H1 (cell line): ENCODE results near the gene ZNF516.

Experiments
- ATF2 ChIP-seq: IDR thresholded peaks from 2 replicates; pipeline ENCODE4 v1.6.1; 2012; ENCODE audit warnings: low read length, inconsistent platforms
- CHD2 ChIP-seq: IDR thresholded peaks from 2 replicates; pipeline ENCODE4 v1.6.1; 2012; ENCODE audit warnings: low read length, improper control_type of control experiment
- CTCF ChIP-seq, 3 experiments: IDR thresholded peaks; 1 replicate in 2 of 3; 2 replicates in 1 of 3; pipeline versions ENCODE4 v1.5.1 to v1.6.1; 2011; ENCODE audit warnings: low read length in 3 of 3, mild to moderate bottlenecking in 3 of 3, inconsistent platforms in 2 of 3, low read depth in 1 of 3, moderate library complexity in 1 of 3; ENCODE audit not compliant: insufficient read depth in 1 of 3; ENCODE audit errors: control extremely low read depth in 1 of 3
- EGR1 ChIP-seq: IDR thresholded peaks from 2 replicates; pipeline ENCODE4 v1.6.1; 2011; ENCODE audit warnings: low read depth, low read length, borderline replicate concordance
- EP300 ChIP-seq, 2 experiments: IDR thresholded peaks; 1 replicate in 1 of 2; 2 replicates in 1 of 2; pipeline ENCODE4 v1.6.1; 2011 to 2012; ENCODE audit warnings: low read depth in 2 of 2, low read length in 2 of 2, mild to moderate bottlenecking in 2 of 2, borderline replicate concordance in 1 of 2, inconsistent platforms in 1 of 2, moderate library complexity in 1 of 2
- EZH2 ChIP-seq: fragments of 200-600 bp; sonication (generic); IDR thresholded peaks from 2 replicates; pipeline ENCODE4 v1.7.1; 2012; ENCODE audit warnings: low read depth, mild to moderate bottlenecking, moderate library complexity, low read length, inconsistent platforms; ENCODE audit not compliant: severe bottlenecking
- JUND ChIP-seq: IDR thresholded peaks from 2 replicates; pipeline ENCODE4 v1.6.1; 2011; ENCODE audit warnings: mild to moderate bottlenecking, improper control_type of control experiment, low read length
- KDM1A ChIP-seq: fragments of 200-600, 300-600 bp; sonication (generic); IDR thresholded peaks from 2 replicates; pipeline ENCODE4 v1.7.1; 2016; ENCODE audit warnings: mild to moderate bottlenecking, low read length, borderline replicate concordance
- POLR2AphosphoS5 ChIP-seq: IDR thresholded peaks from 2 replicates; pipeline ENCODE4 v1.6.1; 2011; ENCODE audit warnings: low read depth, low read length
- RAD21 ChIP-seq, 2 experiments: IDR thresholded peaks in 1 of 2; conservative IDR thresholded peaks in 1 of 2; 2 replicates each; pipeline ENCODE4 v1.6.1; 2011; ENCODE audit warnings: low read depth in 2 of 2, low read length in 2 of 2, improper control_type of control experiment in 1 of 2, inconsistent platforms in 1 of 2, mild to moderate bottlenecking in 1 of 2, moderate library complexity in 1 of 2
- RNF2 ChIP-seq: fragments of 200-900, 300-1000 bp; sonication (generic); IDR thresholded peaks from 2 replicates; pipeline ENCODE4 v1.7.1; 2016; ENCODE audit warnings: borderline replicate concordance, low read depth, mild to moderate bottlenecking, antibody characterized with exemption, low read length; ENCODE audit not compliant: poor library complexity, severe bottlenecking; ENCODE audit errors: missing control alignments
- RXRA ChIP-seq: IDR thresholded peaks from 2 replicates; pipeline ENCODE4 v1.6.1; 2011; ENCODE audit warnings: low read depth, mild to moderate bottlenecking, low read length, moderate library complexity; ENCODE audit not compliant: insufficient read depth
- YY1 ChIP-seq: IDR thresholded peaks from 2 replicates; pipeline ENCODE4 v1.6.1; 2011; ENCODE audit warnings: low read depth, mild to moderate bottlenecking, low read length

- TF ChIP-seq RNF2 (no peak), POLR2AphosphoS5 (no peak), KDM1A (no peak), RAD21 (IDR thresholded peaks at IDR 0.05 in 1 of 2, conservative IDR thresholded peaks at IDR 0.05 in 1 of 2; ENCODE audit: low read depth in 2 of 2, low read length in 2 of 2) (no peak), EGR1 (no peak), EP300 (IDR thresholded peaks at IDR 0.05; ENCODE audit: borderline replicate concordance in 1 of 2, low read depth in 2 of 2, low read length in 2 of 2) (no peak), JUND (no peak), YY1 (no peak), ATF2 (no peak), EZH2 (no peak), CTCF (IDR thresholded peaks at IDR 0.05; ENCODE audit: control extremely low read depth in 1 of 3, insufficient read depth in 1 of 3, low read depth in 1 of 3, low read length in 3 of 3) (no peak), CHD2 (no peak), RXRA (no peak)
These were observed 107.4 kb downstream of the ZNF516 start for GRCh38 chr18:76387608-76388007.
